Hepatocyte (in vitro differentiated cells): ENCODE results near the gene ITGBL1. TPM values are rescaled to one million over a fixed set of nuclear protein-coding genes. Genes with fewer than 3 reads are reported as not detected.

Experiments used
- DNase-seq: peaks from one replicate; pipeline ENCODE4 v3.0.0-alpha.2; 2016; ENCODE audit warnings: low spot score
- H2AFZ ChIP-seq: fragments of 200-600 bp; sonication (generic); 2 replicates; pipeline ENCODE4 v1.6.0; 2016; ENCODE audit warnings: antibody characterized with exemption, mild to moderate bottlenecking
- H3K27ac ChIP-seq: fragments of 200-600 bp; sonication (generic); 2 replicates; pipeline ENCODE4 v1.5.1; 2016; ENCODE audit warnings: mild to moderate bottlenecking
- H3K27me3 ChIP-seq: fragments of 200-600 bp; sonication (generic); 2 replicates; pipeline ENCODE4 v1.6.1; 2016
- H3K36me3 ChIP-seq: fragments of 200-600 bp; sonication (generic); replicated peaks from 2 replicates; pipeline ENCODE4 v1.5.1; 2016; ENCODE audit warnings: low read depth; ENCODE audit not compliant: insufficient read depth
- H3K4me1 ChIP-seq: fragments of 200-600 bp; sonication (generic); 2 replicates; pipeline ENCODE4 v1.5.1; 2016; ENCODE audit warnings: mild to moderate bottlenecking, moderate library complexity; ENCODE audit not compliant: insufficient read depth
- H3K4me2 ChIP-seq: fragments of 200-600 bp; sonication (generic); 2 replicates; pipeline ENCODE4 v1.6.0; 2016
- H3K4me3 ChIP-seq: fragments of 200-600 bp; sonication (generic); 2 replicates; pipeline ENCODE4 v1.5.1; 2016; ENCODE audit warnings: mild to moderate bottlenecking
- H3K79me2 ChIP-seq: fragments of 200-600 bp; sonication (generic); 2 replicates; pipeline ENCODE4 v1.6.0; 2017; ENCODE audit warnings: mild to moderate bottlenecking
- H3K9me2 ChIP-seq: fragments of 200-600 bp; sonication (generic); replicated peaks from 2 replicates; pipeline ENCODE4 v1.6.0; 2017; ENCODE audit warnings: mild to moderate bottlenecking; ENCODE audit not compliant: insufficient read depth
- H3K9me3 ChIP-seq: fragments of 200-600 bp; sonication (generic); 2 replicates; pipeline ENCODE4 v1.5.1; 2016; ENCODE audit warnings: low read depth, mild to moderate bottlenecking
- H4K20me1 ChIP-seq: fragments of 200-600 bp; sonication (generic); 2 replicates; pipeline ENCODE4 v1.6.0; 2016; ENCODE audit warnings: mild to moderate bottlenecking; ENCODE audit not compliant: insufficient read depth, poor library complexity, severe bottlenecking
- CTCF ChIP-seq: fragments of 200-600 bp; sonication (generic); IDR thresholded peaks from 2 replicates; pipeline ENCODE4 v1.5.1; 2016; ENCODE audit warnings: antibody characterized with exemption, mild to moderate bottlenecking; ENCODE audit not compliant: poor library complexity
- EZH2 ChIP-seq: fragments of 200-600 bp; sonication (generic); IDR thresholded peaks from 2 replicates; pipeline ENCODE4 v1.6.1; 2016; ENCODE audit warnings: antibody characterized with exemption, mild to moderate bottlenecking, borderline replicate concordance
- EZH2phosphoT487 ChIP-seq: fragments of 200-600 bp; sonication (generic); IDR thresholded peaks from one replicate; pipeline ENCODE4 v1.6.1; 2018; ENCODE audit warnings: antibody characterized with exemption, mild to moderate bottlenecking, low read depth, moderate library complexity; ENCODE audit not compliant: unreplicated experiment, severe bottlenecking
- WGBS: methylation state at CpG from one replicate; pipeline ENCODE4 v1.1.6; 2016; ENCODE audit warnings: low lambda C conversion rate; ENCODE audit errors: missing lambda C conversion rate; 5-methylcytosine and 5-hydroxymethylcytosine counted together
- polyA plus RNA-seq: library from polyadenylated mRNA; unstranded; fragments of >200 nt; fragmentation: Nextera tagmentation; extraction: Ambion mirVana; gene quantifications from 2 replicates; pipeline ENCODE4 v1.2.1, GENCODE V29; 2016
- total RNA-seq: library from RNA; depleted of rRNA; stranded (reverse); fragments of >200 nt; gene quantifications from 2 replicates; pipeline ENCODE4 v1.2.3, GENCODE V29; 2014

ITGBL1 gene
- total and polyA plus RNA-seq, 2 experiments from 2014 or later: 0.33 TPM; not detected in 1

GRCh38 chr13:101639711-101640110 is 187.2 kb downstream of the ITGBL1 start:
- no peaks in the 10 kb centered on the region for H3K9me2 ChIP-seq
- no peaks in the 10 kb centered on the region for H3K27me3 ChIP-seq
- H3K27ac ChIP-seq: no peak overlapping the region
- WGBS: 94% methylated on average over 1 of the region's 1 CpG
- no peaks in the 10 kb centered on the region for H4K20me1 ChIP-seq
- H3K4me2 ChIP-seq: no peak overlapping the region
- no peaks in the 10 kb centered on the region for H3K9me3 ChIP-seq
- TF ChIP-seq CTCF (no peak), EZH2phosphoT487 (no peak), EZH2 (no peak)
- DNase-seq: no peak
- no peaks in the 10 kb centered on the region for H3K4me1 ChIP-seq
- no peak overlapping the region for H3K4me3 ChIP-seq
- no peaks in the 10 kb centered on the region for H3K36me3 ChIP-seq
- no peak overlapping the region for H2AFZ ChIP-seq
- H3K79me2 ChIP-seq: no peaks in the 10 kb centered on the region

DNA sequence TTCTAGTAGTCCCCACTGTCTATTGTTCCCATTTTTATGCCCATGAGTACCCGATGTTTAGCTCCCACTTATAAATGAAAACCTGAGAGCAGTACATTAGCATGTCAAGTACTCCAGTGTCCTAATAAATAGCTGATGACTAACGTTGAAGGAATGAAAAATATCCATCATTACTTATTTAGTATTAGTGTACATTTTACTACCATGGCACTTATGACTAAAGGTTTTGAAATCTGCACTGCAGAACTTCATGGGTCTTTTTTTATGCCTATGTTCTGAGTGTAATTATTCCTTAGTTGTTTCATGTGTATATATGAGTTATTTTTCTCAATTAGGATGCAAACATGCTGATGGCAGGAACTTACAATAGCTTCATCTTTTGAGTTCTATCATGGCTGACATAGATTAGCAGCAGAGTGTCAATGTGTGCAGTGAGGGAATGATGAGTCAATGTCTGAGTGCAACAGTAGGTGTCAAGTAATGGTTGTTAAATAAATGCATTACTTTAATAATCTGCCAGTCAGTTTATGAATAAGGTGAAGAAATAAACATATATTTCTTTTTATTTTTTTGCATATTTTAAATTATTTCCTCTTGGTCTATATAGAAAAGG is 188.4 kb downstream of the ITGBL1 start:
- Histone ChIP-seq H3K36me3 (no peaks in the 10 kb centered on the region), H3K9me3 (no peaks in the 10 kb centered on the region), H3K27ac (no peak overlapping the region), H3K4me3 (no peak overlapping the region), H3K79me2 (no peaks in the 10 kb centered on the region), H4K20me1 (no peaks in the 10 kb centered on the region), H2AFZ (no peak overlapping the region), H3K4me1 (no peaks in the 10 kb centered on the region), H3K9me2 (no peaks in the 10 kb centered on the region), H3K27me3 (no peaks in the 10 kb centered on the region), H3K4me2 (no peak overlapping the region)
- 67% methylated on average over 2 of the region's 2 CpGs for WGBS
- TF ChIP-seq EZH2phosphoT487 (no peak), EZH2 (no peak), CTCF (no peak)
- DNase-seq: no peak

DNA sequence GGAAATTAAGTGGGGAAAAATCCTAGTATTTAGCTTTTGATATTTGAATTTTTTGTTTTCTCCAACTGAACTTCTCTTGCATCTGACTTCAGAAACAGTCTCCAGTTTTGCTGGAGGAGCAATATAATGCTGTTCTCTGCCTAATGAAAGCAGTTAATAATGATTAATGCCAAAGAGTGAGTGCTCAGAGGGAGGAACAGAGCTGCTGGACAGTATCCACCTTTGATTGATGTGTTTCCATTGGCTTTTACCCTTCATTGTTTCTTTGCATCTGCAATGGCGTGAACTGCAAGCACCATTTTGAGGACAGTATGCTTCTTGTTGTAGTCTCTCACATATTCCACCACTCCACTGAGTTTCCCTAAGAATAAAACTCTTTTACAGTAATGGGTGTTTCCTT is 193.4 kb downstream of the ITGBL1 start:
- Histone ChIP-seq H3K27me3 (no peaks in the 10 kb centered on the region), H3K9me2 (no peaks in the 10 kb centered on the region), H2AFZ (no peak overlapping the region), H3K9me3 (no peaks in the 10 kb centered on the region), H4K20me1 (no peaks in the 10 kb centered on the region), H3K4me2 (no peak overlapping the region), H3K36me3 (no peaks in the 10 kb centered on the region), H3K4me1 (no peaks in the 10 kb centered on the region), H3K79me2 (no peaks in the 10 kb centered on the region), H3K4me3 (no peak overlapping the region), H3K27ac (no peak overlapping the region)
- TF ChIP-seq EZH2 (no peak), EZH2phosphoT487 (no peak), CTCF (no peak)
- DNase-seq: no peak
- 80% methylated on average over 1 of the region's 1 CpG for WGBS
